Upper lobe of left lung (tissue), 4 donors: ENCODE data around the gene MVB12B.

Experiments
- POLR2A ChIP-seq, 4 donors: fragments of 450-650 bp; IDR thresholded peaks; one replicate each; pipeline ENCODE4 v1.5.1; 2016 to 2017; ENCODE audit warnings: antibody characterized with exemption in 4 of 4, mild to moderate bottlenecking in 2 of 4
- POLR2AphosphoS5 ChIP-seq, 2 donors: sonication (generic); formaldehyde crosslinking; IDR thresholded peaks; one replicate each; pipeline ENCODE4 v1.5.1; 2017; ENCODE audit warnings: antibody characterized with exemption in 2 of 2
- TF ChIP-seq, protein P1 (sequence below), 6 experiments: fragments of 450-650 bp in 4 of 6; fragments of 200-600 bp in 2 of 6; sonication (generic) in 2 of 6; IDR thresholded peaks; one replicate each; pipeline ENCODE4 v1.5.1; 2016 to 2019; ENCODE audit warnings: antibody characterized with exemption in 6 of 6

DNA sequence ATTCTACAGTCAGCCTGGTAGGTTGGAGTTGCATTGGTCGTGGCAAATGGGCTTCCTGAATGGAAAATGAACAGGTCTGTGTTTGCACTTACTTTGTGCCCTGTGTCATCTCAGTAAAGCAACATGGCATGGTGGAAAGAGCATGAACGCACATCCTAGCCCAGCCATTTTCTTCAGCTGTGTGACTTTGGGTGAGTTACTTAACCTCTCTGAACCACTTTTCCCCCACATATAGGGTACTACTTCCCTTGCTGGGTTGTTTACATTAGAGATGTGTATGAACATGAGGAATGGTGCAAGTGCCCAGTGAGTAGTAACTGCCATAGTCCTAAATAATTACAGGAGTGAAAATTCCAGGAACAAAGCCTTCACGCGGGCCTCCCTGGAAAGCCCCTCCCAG, 83.6 kb downstream of the MVB12B start:
- TF ChIP-seq, protein P1, sequence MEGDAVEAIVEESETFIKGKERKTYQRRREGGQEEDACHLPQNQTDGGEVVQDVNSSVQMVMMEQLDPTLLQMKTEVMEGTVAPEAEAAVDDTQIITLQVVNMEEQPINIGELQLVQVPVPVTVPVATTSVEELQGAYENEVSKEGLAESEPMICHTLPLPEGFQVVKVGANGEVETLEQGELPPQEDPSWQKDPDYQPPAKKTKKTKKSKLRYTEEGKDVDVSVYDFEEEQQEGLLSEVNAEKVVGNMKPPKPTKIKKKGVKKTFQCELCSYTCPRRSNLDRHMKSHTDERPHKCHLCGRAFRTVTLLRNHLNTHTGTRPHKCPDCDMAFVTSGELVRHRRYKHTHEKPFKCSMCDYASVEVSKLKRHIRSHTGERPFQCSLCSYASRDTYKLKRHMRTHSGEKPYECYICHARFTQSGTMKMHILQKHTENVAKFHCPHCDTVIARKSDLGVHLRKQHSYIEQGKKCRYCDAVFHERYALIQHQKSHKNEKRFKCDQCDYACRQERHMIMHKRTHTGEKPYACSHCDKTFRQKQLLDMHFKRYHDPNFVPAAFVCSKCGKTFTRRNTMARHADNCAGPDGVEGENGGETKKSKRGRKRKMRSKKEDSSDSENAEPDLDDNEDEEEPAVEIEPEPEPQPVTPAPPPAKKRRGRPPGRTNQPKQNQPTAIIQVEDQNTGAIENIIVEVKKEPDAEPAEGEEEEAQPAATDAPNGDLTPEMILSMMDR (IDR thresholded peaks at IDR 0.05): no peak
- TF ChIP-seq POLR2A (IDR thresholded peaks at IDR 0.05) (no peak), POLR2AphosphoS5 (IDR thresholded peaks at IDR 0.05) (no peak)
